ENCODE measurements around the gene TMSB10.
A peak's percentile ranks its signal among the peaks of the same experiment; 100 is the strongest.

The TMSB10 gene

GRCh38 chr2:84878896-84879583 lies 26.4 kb upstream of the TMSB10 start:
- Histone ChIP-seq H3K4me3 (peak overlapping the region in 4 of 7 experiments; percentile 42 to 53 (median 47)), H3K27ac (peak overlapping the region in 1 of 21 experiments; percentile 71)

GRCh38 chr2:84879584-84880394 lies 25.7 kb upstream of the TMSB10 start:
- Histone ChIP-seq H3K27ac (peak overlapping the region in 9 of 21 experiments; percentile 11 to 83 (median 56)), H3K4me3 (peak overlapping the region; percentile 41 to 53 (median 44))

- peak overlapping the region; percentile 41 to 53 (median 44) for H3K4me3 ChIP-seq
- H3K27ac ChIP-seq = peak overlapping the region in 13 of 21 experiments; percentile 11 to 83 (median 48)
Measured at GRCh38 chr2:84880395-84880644, 25.1 kb upstream of the TMSB10 start.

GRCh38 chr2:84880645-84881521 lies 24.6 kb upstream of the TMSB10 start, which contains the start of gene TRABD2A:
TSS of gene TRABD2A (minus strand) at chr2:84881084. CDS start at chr2:84881039, 45 bp downstream.
- Histone ChIP-seq H3K4me3 (peak within 1 kb of the TSS; percentile 41 to 53 (median 44)), H3K27ac (peak within 1 kb of the TSS in 15 of 21 experiments; percentile 11 to 83 (median 48))

- H3K4me3 ChIP-seq = peak overlapping the region; percentile 41 to 53 (median 44)
- peak overlapping the region in 9 of 21 experiments; percentile 7 to 83 (median 51) for H3K27ac ChIP-seq
Measured at GRCh38 chr2:84881581-84882413, 23.7 kb upstream of the TMSB10 start.

- H3K4me3 ChIP-seq = peak overlapping the region in 1 of 7 experiments; percentile 43
- peak overlapping the region in 2 of 21 experiments; percentile 49 to 83 for H3K27ac ChIP-seq
Measured at GRCh38 chr2:84882414-84882738, 23.1 kb upstream of the TMSB10 start.

GRCh38 chr2:84882775-84883550 lies 22.5 kb upstream of the TMSB10 start:
- no peak overlapping the region for H3K4me3 ChIP-seq
- H3K27ac ChIP-seq = no peak overlapping the region

- H3K4me3 ChIP-seq = no peak overlapping the region
- H3K27ac ChIP-seq = no peak overlapping the region
Measured at GRCh38 chr2:84884449-84884848, 21.0 kb upstream of the TMSB10 start.

GRCh38 chr2:84885111-84885510 lies 20.3 kb upstream of the TMSB10 start:
- no peak overlapping the region for H3K27ac ChIP-seq
- no peak overlapping the region for H3K4me3 ChIP-seq

GRCh38 chr2:84886791-84887190 lies 18.7 kb upstream of the TMSB10 start:
- Histone ChIP-seq H3K27ac (no peak overlapping the region), H3K4me3 (no peak overlapping the region)

GRCh38 chr2:84888401-84889276 lies 16.8 kb upstream of the TMSB10 start:
- peak overlapping the region in 2 of 7 experiments; percentile 15 to 26 for H3K4me3 ChIP-seq
- H3K27ac ChIP-seq = peak overlapping the region in 20 of 21 experiments; percentile 25 to 87 (median 74)

- peak overlapping the region in 1 of 7 experiments; percentile 15 for H3K4me3 ChIP-seq
- H3K27ac ChIP-seq = peak overlapping the region in 20 of 21 experiments; percentile 25 to 87 (median 74)
Measured at GRCh38 chr2:84889332-84889731, 16.1 kb upstream of the TMSB10 start.

GRCh38 chr2:84891355-84892010 lies 14.0 kb upstream of the TMSB10 start:
- Histone ChIP-seq H3K4me3 (no peak overlapping the region), H3K27ac (no peak overlapping the region)

- Histone ChIP-seq H3K27ac (peak overlapping the region in 16 of 21 experiments; percentile 30 to 87 (median 72)), H3K4me3 (no peak overlapping the region)
Measured at GRCh38 chr2:84894131-84894586, 11.3 kb upstream of the TMSB10 start.

GRCh38 chr2:84894758-84895520 lies 10.5 kb upstream of the TMSB10 start:
- no peak overlapping the region for H3K4me3 ChIP-seq
- H3K27ac ChIP-seq = peak overlapping the region in 17 of 21 experiments; percentile 30 to 87 (median 72)

- Histone ChIP-seq H3K27ac (peak overlapping the region in 4 of 21 experiments; percentile 9 to 86 (median 41)), H3K4me3 (no peak overlapping the region)
Measured at GRCh38 chr2:84896567-84896966, 8.9 kb upstream of the TMSB10 start.
